ENCODE data around the gene CTRB2.
"Not testable (repeated sequence)": the region's sequence is repeated elsewhere in the genome, so short reads cannot be mapped to it uniquely, and the experiment has no call there.

Gene CTRB2

GRCh38 chr16:75228143-75228976, 21.4 kb upstream of the CTRB2 start:
- TF ChIP-seq CTCF (conservative IDR thresholded peaks at IDR 0.05): no peak
- no peak for TF ChIP-seq ZFX (IDR thresholded peaks at IDR 0.05)

GRCh38 chr16:75227361-75228142, 20.6 kb upstream of the CTRB2 start:
- no peak overlapping the region for H3K27ac ChIP-seq
- TF ChIP-seq ZFX (IDR thresholded peaks at IDR 0.05) (no peak), CTCF (conservative IDR thresholded peaks at IDR 0.05) (no peak)

More at GRCh38 chr16:75228143-75228976, 21.4 kb upstream of the CTRB2 start:
- no peak overlapping the region for H3K27ac ChIP-seq

GRCh38 chr16:75226550-75227360, 19.8 kb upstream of the CTRB2 start:
- TF ChIP-seq CTCF (conservative IDR thresholded peaks at IDR 0.05) (no peak), ZFX (IDR thresholded peaks at IDR 0.05) (no peak)
- H3K27ac ChIP-seq: no peak overlapping the region

- no peak overlapping the region for H3K27ac ChIP-seq
- TF ChIP-seq CTCF (conservative IDR thresholded peaks at IDR 0.05) (no peak), ZFX (IDR thresholded peaks at IDR 0.05) (no peak)
Measured at GRCh38 chr16:75225678-75226515, 18.9 kb upstream of the CTRB2 start.

- no peak for TF ChIP-seq CTCF (conservative IDR thresholded peaks at IDR 0.05)
- no peak for TF ChIP-seq ZFX (IDR thresholded peaks at IDR 0.05)
- H3K27ac ChIP-seq: no peak overlapping the region
Measured at GRCh38 chr16:75225092-75225491, 18.1 kb upstream of the CTRB2 start.

GRCh38 chr16:75224306-75225082, 17.5 kb upstream of the CTRB2 start:
- TF ChIP-seq ZFX (IDR thresholded peaks at IDR 0.05): no peak
- no peak for TF ChIP-seq CTCF (conservative IDR thresholded peaks at IDR 0.05)
- H3K27ac ChIP-seq: no peak overlapping the region

GRCh38 chr16:75223129-75223528, 16.2 kb upstream of the CTRB2 start:
- not testable (repeated sequence) for H3K27ac ChIP-seq

Data from C4-2B (cell line).